Neural progenitor cell (in vitro differentiated cells): ENCODE results near the gene PDE3B. TPM values are rescaled to one million over a fixed set of nuclear protein-coding genes. Genes with fewer than 3 reads are reported as not detected.
"Not testable (repeated sequence)": the region's sequence is repeated elsewhere in the genome, so short reads cannot be mapped to it uniquely, and the experiment has no call there.

Source experiments
- DNase-seq: peaks from one replicate; pipeline ENCODE4 v3.0.0-alpha.2; 2016; ENCODE audit warnings: low spot score
- H2AFZ ChIP-seq: fragments of 200-600 bp; sonication (generic); replicated peaks from 2 replicates; pipeline ENCODE4 v1.6.1; 2016; ENCODE audit warnings: antibody characterized with exemption
- H3F3A ChIP-seq: fragments of 200-600 bp; sonication (generic); 2 replicates; pipeline ENCODE4 v1.6.1; 2016; ENCODE audit warnings: antibody characterized with exemption, low read depth
- H3K27ac ChIP-seq: fragments of 200-600 bp; sonication (generic); 2 replicates; pipeline ENCODE4 v1.5.1; 2016; ENCODE audit warnings: mild to moderate bottlenecking
- H3K27me3 ChIP-seq: fragments of 200-600 bp; sonication (generic); 2 replicates; pipeline ENCODE4 v1.6.1; 2016; ENCODE audit warnings: mild to moderate bottlenecking, moderate library complexity
- H3K36me3 ChIP-seq: fragments of 200-600 bp; sonication (generic); 2 replicates; pipeline ENCODE4 v1.5.1; 2016
- H3K4me1 ChIP-seq: fragments of 200-600 bp; sonication (generic); 2 replicates; pipeline ENCODE4 v1.6.1; 2016; ENCODE audit warnings: mixed run types
- H3K4me2 ChIP-seq: fragments of 200-600 bp; sonication (generic); 2 replicates; pipeline ENCODE4 v1.6.1; 2016
- H3K4me3 ChIP-seq: fragments of 200-600 bp; sonication (generic); 2 replicates; pipeline ENCODE4 v1.5.1; 2016
- H3K79me2 ChIP-seq: fragments of 200-600 bp; sonication (generic); 2 replicates; pipeline ENCODE4 v1.6.1; 2016; ENCODE audit warnings: low read depth
- H3K9ac ChIP-seq: fragments of 200-600 bp; sonication (generic); 2 replicates; pipeline ENCODE4 v1.6.1; 2016
- H3K9me3 ChIP-seq: fragments of 200-600 bp; sonication (generic); 2 replicates; pipeline ENCODE4 v1.5.1; 2016; ENCODE audit warnings: low read depth
- H4K20me1 ChIP-seq: fragments of 200-600 bp; sonication (generic); 2 replicates; pipeline ENCODE4 v1.6.1; 2016; ENCODE audit warnings: low read depth
- H3K27ac Mint-ChIP-seq: 3 replicates; pipeline ENCODE4 v1.8.0; 2021; ENCODE audit warnings: mixed read lengths
- H3K27me3 Mint-ChIP-seq: 2 replicates; pipeline ENCODE4 v1.8.0; 2022; ENCODE audit warnings: low read depth, mild to moderate bottlenecking, inconsistent platforms, moderate library complexity, mixed read lengths; ENCODE audit not compliant: insufficient read depth
- H3K36me3 Mint-ChIP-seq: 3 replicates; pipeline ENCODE4 v1.8.0; 2021; ENCODE audit warnings: mixed read lengths
- H3K4me1 Mint-ChIP-seq: 3 replicates; pipeline ENCODE4 v1.8.0; 2021; ENCODE audit warnings: mixed read lengths
- H3K4me3 Mint-ChIP-seq: 3 replicates; pipeline ENCODE4 v1.8.0; 2021; ENCODE audit warnings: mild to moderate bottlenecking, moderate library complexity, mixed read lengths
- H3K9me3 Mint-ChIP-seq: 3 replicates; pipeline ENCODE4 v1.8.0; 2020; ENCODE audit warnings: mixed read lengths
- CTCF ChIP-seq: fragments of 200-600 bp; sonication (generic); IDR thresholded peaks from 2 replicates; pipeline ENCODE4 v1.5.1; 2017; ENCODE audit warnings: antibody characterized with exemption, mild to moderate bottlenecking
- EZH2 ChIP-seq: fragments of 200-600 bp; sonication (generic); IDR thresholded peaks from 2 replicates; pipeline ENCODE4 v1.6.1; 2017; ENCODE audit warnings: antibody characterized with exemption, mild to moderate bottlenecking, moderate library complexity
- EZH2phosphoT487 ChIP-seq: fragments of 200-600 bp; sonication (generic); IDR thresholded peaks from 2 replicates; pipeline ENCODE4 v1.6.1; 2017; ENCODE audit warnings: antibody characterized with exemption
- total RNA-seq: library from RNA; depleted of rRNA; stranded (reverse); fragments of >200 nt; gene quantifications from 2 replicates; pipeline ENCODE4 v1.2.3, GENCODE V29; 2015; ENCODE audit warnings: low replicate concordance

PDE3B gene
- total RNA-seq, 1 donor from 2014 or later = 14.3 TPM

GRCh38 chr11:14793546-14793945 lies 149.9 kb downstream of the PDE3B start:
- Histone ChIP-seq H2AFZ (no peak overlapping the region), H3K79me2 (no peaks in the 10 kb centered on the region), H4K20me1 (no peaks in the 10 kb centered on the region), H3K27ac (no peak overlapping the region), H3F3A (no peaks in the 10 kb centered on the region), H3K27me3 (no peaks in the 10 kb centered on the region), H3K9me3 (no peaks in the 10 kb centered on the region), H3K4me2 (no peak overlapping the region), H3K9ac (no peak overlapping the region), H3K4me1 (no peaks in the 10 kb centered on the region), H3K36me3 (no peaks in the 10 kb centered on the region), H3K4me3 (no peak overlapping the region)
- Mint-ChIP-seq H3K9me3 (peaks cover 2% of the 10 kb centered on the region), H3K4me3 (no peak overlapping the region), H3K27me3 (no peaks in the 10 kb centered on the region), H3K36me3 (peaks cover 4% of the 10 kb centered on the region), H3K27ac (no peak overlapping the region), H3K4me1 (no peaks in the 10 kb centered on the region)
- no peak for DNase-seq
- TF ChIP-seq EZH2phosphoT487 (no peak), CTCF (no peak), EZH2 (no peak)

GRCh38 chr11:14796028-14796427 lies 152.4 kb downstream of the PDE3B start:
- H3K4me3 ChIP-seq, H3K79me2 ChIP-seq, DNase-seq, H3K9ac ChIP-seq, H4K20me1 ChIP-seq, H3K27me3 Mint-ChIP-seq, H3K4me2 ChIP-seq, H2AFZ ChIP-seq, H3K9me3 ChIP-seq, H3K27ac Mint-ChIP-seq, H3K27ac ChIP-seq, H3K4me3 Mint-ChIP-seq, H3F3A ChIP-seq, H3K27me3 ChIP-seq, H3K36me3 ChIP-seq, H3K36me3 Mint-ChIP-seq, H3K4me1 Mint-ChIP-seq, H3K9me3 Mint-ChIP-seq, H3K4me1 ChIP-seq: not testable (repeated sequence)

- Mint-ChIP-seq H3K9me3 (peaks cover 2% of the 10 kb centered on the region), H3K27ac (no peak overlapping the region)
- H3K4me1 ChIP-seq = peaks cover 5% of the 10 kb centered on the region
Measured at GRCh38 chr11:14803846-14804245, 160.2 kb downstream of the PDE3B start.

DNA sequence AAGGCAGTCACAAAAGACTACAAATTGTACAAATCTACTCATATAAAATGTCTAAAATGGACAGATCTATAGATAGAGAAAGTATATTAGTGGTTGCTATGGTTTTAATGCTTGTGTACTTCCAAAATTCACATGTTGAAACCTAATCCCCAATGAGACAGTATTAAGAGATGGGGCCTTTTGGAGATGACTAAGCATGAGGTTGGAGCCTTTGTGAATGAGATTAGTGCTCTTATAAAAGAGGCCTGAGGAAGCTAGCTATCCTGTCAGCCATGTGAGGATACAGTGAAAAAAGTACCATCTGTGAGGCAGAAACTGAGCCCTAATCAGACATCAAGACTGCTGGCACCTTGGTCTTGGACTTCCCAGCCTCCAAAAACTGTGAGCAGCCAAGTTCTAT lies 165.9 kb downstream of the PDE3B start:
- Histone ChIP-seq H3K9ac (no peak overlapping the region), H3F3A (no peaks in the 10 kb centered on the region), H3K36me3 (no peaks in the 10 kb centered on the region), H3K4me1 (peaks cover 3% of the 10 kb centered on the region), H2AFZ (no peak overlapping the region), H3K27ac (no peak overlapping the region), H3K79me2 (no peaks in the 10 kb centered on the region), H3K4me2 (no peak overlapping the region), H3K9me3 (no peaks in the 10 kb centered on the region), H3K4me3 (no peak overlapping the region), H4K20me1 (no peaks in the 10 kb centered on the region), H3K27me3 (no peaks in the 10 kb centered on the region)
- H3K27me3 Mint-ChIP-seq = no peaks in the 10 kb centered on the region
- peaks cover 10% of the 10 kb centered on the region for H3K9me3 Mint-ChIP-seq
- TF ChIP-seq CTCF (no peak), EZH2phosphoT487 (no peak), EZH2 (no peak)
- DNase-seq = peak; percentile 19
- H3K36me3 Mint-ChIP-seq = peaks cover 26% of the 10 kb centered on the region
- no peak overlapping the region for H3K27ac Mint-ChIP-seq
- H3K4me1 Mint-ChIP-seq = no peaks in the 10 kb centered on the region
- no peak overlapping the region for H3K4me3 Mint-ChIP-seq

More at GRCh38 chr11:14803846-14804245, 160.2 kb downstream of the PDE3B start:
- Histone ChIP-seq H3F3A (no peaks in the 10 kb centered on the region), H4K20me1 (no peaks in the 10 kb centered on the region), H3K27me3 (no peaks in the 10 kb centered on the region), H3K9me3 (no peaks in the 10 kb centered on the region), H3K9ac (no peak overlapping the region), H3K36me3 (no peaks in the 10 kb centered on the region), H3K27ac (no peak overlapping the region), H2AFZ (no peak overlapping the region), H3K79me2 (no peaks in the 10 kb centered on the region), H3K4me3 (no peak overlapping the region), H3K4me2 (no peak overlapping the region)
- no peak for DNase-seq
- TF ChIP-seq CTCF (no peak), EZH2 (no peak), EZH2phosphoT487 (no peak)
- no peaks in the 10 kb centered on the region for H3K27me3 Mint-ChIP-seq
- no peak overlapping the region for H3K4me3 Mint-ChIP-seq
- H3K4me1 Mint-ChIP-seq = no peaks in the 10 kb centered on the region
- H3K36me3 Mint-ChIP-seq = peaks cover 17% of the 10 kb centered on the region
